SK-N-SH treated with all-trans-retinoic acid at 6 μM for 48 hours (cell line): ENCODE results near the gene OR52A1.

Source experiments
- ARNTL ChIP-seq: fragments of 450-650 bp; formaldehyde crosslinking; IDR thresholded peaks from 2 replicates; pipeline ENCODE4 v1.5.0; 2020; ENCODE audit warnings: low read depth, mild to moderate bottlenecking, moderate library complexity, borderline replicate concordance
- BACH2 ChIP-seq: fragments of 250-450 bp; sonication (Bioruptor Pico); IDR thresholded peaks from 2 replicates; pipeline ENCODE4 v1.9.0; 2021; ENCODE audit warnings: mild to moderate bottlenecking, borderline replicate concordance
- CREB5 ChIP-seq: fragments of 250-450 bp; sonication (Bioruptor Pico); IDR thresholded peaks from 2 replicates; pipeline ENCODE4 v1.5.1; 2020; ENCODE audit warnings: low read depth, mild to moderate bottlenecking, moderate library complexity
- ESRRG ChIP-seq: fragments of 250-450 bp; sonication (Bioruptor Pico); IDR thresholded peaks from 2 replicates; pipeline ENCODE4 v1.6.1; 2021; ENCODE audit warnings: mild to moderate bottlenecking
- GLIS3 ChIP-seq: fragments of 250-450 bp; sonication (Bioruptor Pico); IDR thresholded peaks from 2 replicates; pipeline ENCODE4 v1.5.0; 2020; ENCODE audit warnings: mild to moderate bottlenecking, moderate library complexity
- OSR1 ChIP-seq: fragments of 250-450 bp; sonication (Bioruptor Pico); IDR thresholded peaks from 2 replicates; pipeline ENCODE4 v1.8.0; 2022; ENCODE audit warnings: moderate library complexity, mild to moderate bottlenecking, inconsistent platforms
- RARB ChIP-seq: fragments of 250-450 bp; sonication (Bioruptor Pico); IDR thresholded peaks from 2 replicates; pipeline ENCODE4 v1.8.0; 2021; ENCODE audit warnings: mild to moderate bottlenecking, moderate library complexity
- SNAI2 ChIP-seq: fragments of 250-450 bp; sonication (Bioruptor Pico); IDR thresholded peaks from 2 replicates; pipeline ENCODE4 v1.5.0; 2020; ENCODE audit warnings: mild to moderate bottlenecking, moderate library complexity
- TOX ChIP-seq: fragments of 250-450 bp; sonication (Bioruptor Pico); IDR thresholded peaks from 2 replicates; pipeline ENCODE4 v1.8.0; 2021; ENCODE audit warnings: mild to moderate bottlenecking, moderate library complexity, borderline replicate concordance
- ZFP3 ChIP-seq: fragments of 250-450 bp; sonication (Bioruptor Pico); IDR thresholded peaks from 2 replicates; pipeline ENCODE4 v1.5.0; 2020; ENCODE audit warnings: mild to moderate bottlenecking, moderate library complexity
- ZNF565 ChIP-seq: fragments of 450-650 bp; formaldehyde crosslinking; conservative IDR thresholded peaks from 2 replicates; pipeline ENCODE4 v1.5.0; 2020; ENCODE audit warnings: low read depth, mild to moderate bottlenecking, moderate library complexity
- ZNF70 ChIP-seq: fragments of 450-650 bp; formaldehyde crosslinking; IDR thresholded peaks from 2 replicates; pipeline ENCODE4 v1.5.0; 2020; ENCODE audit warnings: mild to moderate bottlenecking, moderate library complexity
- ZNF8 ChIP-seq: fragments of 450-650 bp; formaldehyde crosslinking; IDR thresholded peaks from 2 replicates; pipeline ENCODE4 v1.5.0; 2020; ENCODE audit warnings: mild to moderate bottlenecking, moderate library complexity

- TF ChIP-seq CREB5 (CRISPR knock-in tag) (no peak), GLIS3 (CRISPR knock-in tag) (no peak), SNAI2 (CRISPR knock-in tag) (no peak), ESRRG (CRISPR knock-in tag) (no peak), ZNF70 (CRISPR knock-in tag) (no peak), TOX (CRISPR knock-in tag) (no peak), ZFP3 (no peak), OSR1 (CRISPR knock-in tag) (no peak), ARNTL (CRISPR knock-in tag) (no peak), ZNF8 (no peak), BACH2 (CRISPR knock-in tag) (no peak), RARB (CRISPR knock-in tag) (no peak), ZNF565 (CRISPR knock-in tag) (no peak)
Observed at GRCh38 chr11:5137996-5138395, 16.6 kb downstream of the OR52A1 start, which contains the start of gene OR52A5.
